ENCODE measurements around the gene SEC14L2.
"Not testable (repeated sequence)": the region's sequence is repeated elsewhere in the genome, so short reads cannot be mapped to it uniquely, and the experiment has no call there.

DNA sequence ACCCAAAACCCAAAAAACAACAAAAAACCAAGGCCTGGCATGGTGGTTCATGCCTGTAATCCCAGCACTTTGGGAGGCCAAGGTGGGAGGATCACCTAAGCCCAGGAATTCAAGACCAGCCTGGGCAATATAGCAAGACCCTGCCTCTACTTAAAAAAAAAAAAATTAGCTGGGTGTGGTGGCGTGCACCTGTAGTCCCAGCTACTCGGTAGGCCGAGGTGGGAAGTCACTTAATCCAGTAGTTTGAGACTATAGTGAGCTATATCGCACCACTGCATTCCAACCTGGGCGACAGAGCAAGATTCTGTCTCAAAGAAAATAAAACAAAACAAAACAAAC lies 5.9 kb downstream of the SEC14L2 start:
- TF ChIP-seq, protein P1, sequence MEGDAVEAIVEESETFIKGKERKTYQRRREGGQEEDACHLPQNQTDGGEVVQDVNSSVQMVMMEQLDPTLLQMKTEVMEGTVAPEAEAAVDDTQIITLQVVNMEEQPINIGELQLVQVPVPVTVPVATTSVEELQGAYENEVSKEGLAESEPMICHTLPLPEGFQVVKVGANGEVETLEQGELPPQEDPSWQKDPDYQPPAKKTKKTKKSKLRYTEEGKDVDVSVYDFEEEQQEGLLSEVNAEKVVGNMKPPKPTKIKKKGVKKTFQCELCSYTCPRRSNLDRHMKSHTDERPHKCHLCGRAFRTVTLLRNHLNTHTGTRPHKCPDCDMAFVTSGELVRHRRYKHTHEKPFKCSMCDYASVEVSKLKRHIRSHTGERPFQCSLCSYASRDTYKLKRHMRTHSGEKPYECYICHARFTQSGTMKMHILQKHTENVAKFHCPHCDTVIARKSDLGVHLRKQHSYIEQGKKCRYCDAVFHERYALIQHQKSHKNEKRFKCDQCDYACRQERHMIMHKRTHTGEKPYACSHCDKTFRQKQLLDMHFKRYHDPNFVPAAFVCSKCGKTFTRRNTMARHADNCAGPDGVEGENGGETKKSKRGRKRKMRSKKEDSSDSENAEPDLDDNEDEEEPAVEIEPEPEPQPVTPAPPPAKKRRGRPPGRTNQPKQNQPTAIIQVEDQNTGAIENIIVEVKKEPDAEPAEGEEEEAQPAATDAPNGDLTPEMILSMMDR (IDR thresholded peaks at IDR 0.05) = not testable (repeated sequence)
- TF ChIP-seq POLR2A (IDR thresholded peaks at IDR 0.05) = not testable (repeated sequence)

Measured in lower leg skin (tissue), 3 donors.